Panc1 (cell line): ENCODE measurements around the gene PPP4R1. TPM values are rescaled to one million over a fixed set of nuclear protein-coding genes. Genes with fewer than 3 reads are reported as not detected.

Experiments
- ATAC-seq: fragments of 200-7000 bp; cut with Tn5 transposase; 2 replicates; pipeline ENCODE4 v1.9.1; 2020; ENCODE audit warnings: mild to moderate bottlenecking, moderate library complexity
- BruUV-seq: library from RNA; stranded (reverse); fragments of 400-500 nt; replicated peaks from 2 replicates; lab custom pipeline; 2021; lab: Mats Ljungman, UMichigan
- CTCF ChIA-PET: fragments of 300-600 bp; sonication (Branson Sonifier 250); formaldehyde crosslinking; loops from one replicate; lab custom pipeline; 2022; ENCODE audit warnings: antibody characterized with exemption; lab: Charles Lee
- POLR2A ChIA-PET: fragments of 300-600 bp; sonication (Branson Sonifier 250); formaldehyde crosslinking; loops from one replicate; lab custom pipeline; 2022; ENCODE audit warnings: antibody characterized with exemption; lab: Charles Lee
- DNase-seq: peaks from one replicate; pipeline ENCODE4 v3.0.0-alpha.2; 2010; ENCODE audit warnings: low read depth, low spot score
- H3K27ac ChIP-seq: 2 replicates; pipeline ENCODE4 v1.5.1; 2011; ENCODE audit warnings: mild to moderate bottlenecking, low read length, inconsistent platforms
- H3K27me3 ChIP-seq: fragments of 200-500 bp; sonication (Bioruptor generic); 2 replicates; pipeline ENCODE4 v1.6.0; 2014; ENCODE audit warnings: low read length, inconsistent platforms; ENCODE audit not compliant: control insufficient read depth, insufficient read depth
- H3K36me3 ChIP-seq: fragments of 200-500 bp; sonication (Bioruptor generic); 2 replicates; pipeline ENCODE4 v1.5.1; 2014; ENCODE audit warnings: inconsistent platforms, mild to moderate bottlenecking, low read length, moderate library complexity; ENCODE audit not compliant: control insufficient read depth, insufficient read depth
- H3K4me1 ChIP-seq: 2 replicates; pipeline ENCODE4 v1.5.1; 2011; ENCODE audit warnings: inconsistent platforms, mild to moderate bottlenecking, low read length, moderate library complexity; ENCODE audit not compliant: control insufficient read depth, insufficient read depth
- H3K4me3 ChIP-seq, 2 experiments: 2 replicates each; pipeline ENCODE4 v1.5.1; 2011 to 2012; ENCODE audit warnings: low read depth in 2 of 2, low read length in 2 of 2, mild to moderate bottlenecking in 2 of 2, inconsistent platforms in 1 of 2, moderate library complexity in 1 of 2
- H3K9me3 ChIP-seq: fragments of 200-500 bp; sonication (Bioruptor generic); 2 replicates; pipeline ENCODE4 v1.5.1; 2014; ENCODE audit warnings: low read depth, mild to moderate bottlenecking, inconsistent platforms, low read length, moderate library complexity; ENCODE audit not compliant: control insufficient read depth, insufficient read depth
- POLR2AphosphoS5 ChIP-seq: IDR thresholded peaks from 2 replicates; pipeline ENCODE4 v1.6.1; 2012; ENCODE audit warnings: mild to moderate bottlenecking, low read depth, low read length, moderate library complexity
- SIN3A ChIP-seq: IDR thresholded peaks from 2 replicates; pipeline ENCODE4 v1.6.1; 2012; ENCODE audit warnings: low read depth, mild to moderate bottlenecking, low read length, moderate library complexity, borderline replicate concordance; ENCODE audit not compliant: insufficient read depth
- TCF7L2 ChIP-seq: IDR thresholded peaks from 2 replicates; pipeline ENCODE4 v1.6.1; 2011; ENCODE audit warnings: mild to moderate bottlenecking, low read depth, low read length, inconsistent platforms
- in situ Hi-C: cut with HindIII; loops from 2 replicates; pipeline ENCODE4 v1.10.0; 2016; ENCODE audit warnings: low sequenced_read_pairs, low pct_unique_long_range_greater_than_20kb
- intact Hi-C: fragments of 100-400 bp; cut with micrococcal nuclease; formaldehyde crosslinking; loops from one replicate; pipeline ENCODE4 v1.10.0; 2022; ENCODE audit not compliant: unreplicated experiment
- total RNA-seq: library from RNA; stranded (reverse); gene quantifications from one replicate; pipeline ENCODE4 v1.2.1, GENCODE V29; 2021; ENCODE audit not compliant: unreplicated experiment
- TF ChIP-seq, protein P1 (sequence below): fragments of 450-650 bp; IDR thresholded peaks from 2 replicates; pipeline ENCODE4 v1.5.1; 2017; ENCODE audit warnings: mild to moderate bottlenecking
- TF ChIP-seq, protein P2 (sequence below), 2 experiments: IDR thresholded peaks; 2 replicates each; pipeline ENCODE4 v1.6.1; 2011 to 2012; ENCODE audit warnings: low read depth in 2 of 2, control low read depth in 1 of 2, low read length in 1 of 2, mild to moderate bottlenecking in 1 of 2, moderate library complexity in 1 of 2; ENCODE audit not compliant: insufficient read depth in 1 of 2

PPP4R1 gene
- total RNA-seq, 1 experiment from 2014 or later, result 80.6 TPM

DNA sequence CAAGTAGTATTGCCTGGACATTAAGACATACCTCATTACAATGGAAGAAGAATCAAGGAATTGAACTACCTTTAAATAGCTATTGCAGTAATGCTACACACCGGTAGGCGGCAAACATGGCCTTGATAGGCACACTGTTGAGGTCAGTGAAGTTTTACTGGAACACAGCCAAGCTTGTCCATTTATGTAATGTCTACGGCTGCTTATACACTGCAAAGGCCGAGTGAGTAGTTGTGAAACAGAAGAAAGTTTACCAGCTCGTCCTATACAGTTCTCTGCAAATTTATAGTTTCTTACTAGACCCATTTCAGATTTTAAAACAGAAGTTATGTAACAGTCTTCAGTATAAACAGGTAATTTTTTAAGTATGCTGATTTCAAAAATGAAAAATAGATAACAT is 38.8 kb downstream of the PPP4R1 start:
- Histone ChIP-seq H3K36me3 (peaks cover 14% of the 10 kb centered on the region), H3K4me3 (no peak overlapping the region), H3K27ac (peak overlapping the region; percentile 25; the same call in 1 of the 2 replicates), H3K9me3 (no peaks in the 10 kb centered on the region), H3K4me1 (peaks cover 5% of the 10 kb centered on the region; the same call in 1 of the 2 replicates), H3K27me3 (no peaks in the 10 kb centered on the region)
- POLR2A ChIA-PET, result interaction anchor here (0.9 kb wide), 1 partner anchor 40 kb away, joined by 3 read pairs; no protein-coding TSS in a partner anchor
- no TSS peak for BruUV-seq
- CTCF ChIA-PET, result interaction anchor here (0.6 to 1.2 kb wide), 7 partner anchors 33 to 331 kb away, joined by 3 to 5 read pairs (median 4); no protein-coding TSS in a partner anchor
- ATAC-seq, result peak; percentile 99
- TF ChIP-seq TCF7L2 (no peak), SIN3A (no peak), POLR2AphosphoS5 (peak; percentile 28; the same call in 1 of the 2 replicates)
- TF ChIP-seq, protein P1, sequence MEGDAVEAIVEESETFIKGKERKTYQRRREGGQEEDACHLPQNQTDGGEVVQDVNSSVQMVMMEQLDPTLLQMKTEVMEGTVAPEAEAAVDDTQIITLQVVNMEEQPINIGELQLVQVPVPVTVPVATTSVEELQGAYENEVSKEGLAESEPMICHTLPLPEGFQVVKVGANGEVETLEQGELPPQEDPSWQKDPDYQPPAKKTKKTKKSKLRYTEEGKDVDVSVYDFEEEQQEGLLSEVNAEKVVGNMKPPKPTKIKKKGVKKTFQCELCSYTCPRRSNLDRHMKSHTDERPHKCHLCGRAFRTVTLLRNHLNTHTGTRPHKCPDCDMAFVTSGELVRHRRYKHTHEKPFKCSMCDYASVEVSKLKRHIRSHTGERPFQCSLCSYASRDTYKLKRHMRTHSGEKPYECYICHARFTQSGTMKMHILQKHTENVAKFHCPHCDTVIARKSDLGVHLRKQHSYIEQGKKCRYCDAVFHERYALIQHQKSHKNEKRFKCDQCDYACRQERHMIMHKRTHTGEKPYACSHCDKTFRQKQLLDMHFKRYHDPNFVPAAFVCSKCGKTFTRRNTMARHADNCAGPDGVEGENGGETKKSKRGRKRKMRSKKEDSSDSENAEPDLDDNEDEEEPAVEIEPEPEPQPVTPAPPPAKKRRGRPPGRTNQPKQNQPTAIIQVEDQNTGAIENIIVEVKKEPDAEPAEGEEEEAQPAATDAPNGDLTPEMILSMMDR, result peak; percentile 87
- TF ChIP-seq, protein P2, sequence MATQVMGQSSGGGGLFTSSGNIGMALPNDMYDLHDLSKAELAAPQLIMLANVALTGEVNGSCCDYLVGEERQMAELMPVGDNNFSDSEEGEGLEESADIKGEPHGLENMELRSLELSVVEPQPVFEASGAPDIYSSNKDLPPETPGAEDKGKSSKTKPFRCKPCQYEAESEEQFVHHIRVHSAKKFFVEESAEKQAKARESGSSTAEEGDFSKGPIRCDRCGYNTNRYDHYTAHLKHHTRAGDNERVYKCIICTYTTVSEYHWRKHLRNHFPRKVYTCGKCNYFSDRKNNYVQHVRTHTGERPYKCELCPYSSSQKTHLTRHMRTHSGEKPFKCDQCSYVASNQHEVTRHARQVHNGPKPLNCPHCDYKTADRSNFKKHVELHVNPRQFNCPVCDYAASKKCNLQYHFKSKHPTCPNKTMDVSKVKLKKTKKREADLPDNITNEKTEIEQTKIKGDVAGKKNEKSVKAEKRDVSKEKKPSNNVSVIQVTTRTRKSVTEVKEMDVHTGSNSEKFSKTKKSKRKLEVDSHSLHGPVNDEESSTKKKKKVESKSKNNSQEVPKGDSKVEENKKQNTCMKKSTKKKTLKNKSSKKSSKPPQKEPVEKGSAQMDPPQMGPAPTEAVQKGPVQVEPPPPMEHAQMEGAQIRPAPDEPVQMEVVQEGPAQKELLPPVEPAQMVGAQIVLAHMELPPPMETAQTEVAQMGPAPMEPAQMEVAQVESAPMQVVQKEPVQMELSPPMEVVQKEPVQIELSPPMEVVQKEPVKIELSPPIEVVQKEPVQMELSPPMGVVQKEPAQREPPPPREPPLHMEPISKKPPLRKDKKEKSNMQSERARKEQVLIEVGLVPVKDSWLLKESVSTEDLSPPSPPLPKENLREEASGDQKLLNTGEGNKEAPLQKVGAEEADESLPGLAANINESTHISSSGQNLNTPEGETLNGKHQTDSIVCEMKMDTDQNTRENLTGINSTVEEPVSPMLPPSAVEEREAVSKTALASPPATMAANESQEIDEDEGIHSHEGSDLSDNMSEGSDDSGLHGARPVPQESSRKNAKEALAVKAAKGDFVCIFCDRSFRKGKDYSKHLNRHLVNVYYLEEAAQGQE (IDR thresholded peaks at IDR 0.05; ENCODE audit: insufficient read depth in 1 of 2, low read depth in 2 of 2, low read length in 1 of 2), result no peak
- DNase-seq, result peak; percentile 54
- intact Hi-C loops (loop anchor here (5.0 kb wide), 1 partner anchor 107 kb away; no protein-coding TSS in a partner anchor), in situ Hi-C loops (no loop called here)

DNA sequence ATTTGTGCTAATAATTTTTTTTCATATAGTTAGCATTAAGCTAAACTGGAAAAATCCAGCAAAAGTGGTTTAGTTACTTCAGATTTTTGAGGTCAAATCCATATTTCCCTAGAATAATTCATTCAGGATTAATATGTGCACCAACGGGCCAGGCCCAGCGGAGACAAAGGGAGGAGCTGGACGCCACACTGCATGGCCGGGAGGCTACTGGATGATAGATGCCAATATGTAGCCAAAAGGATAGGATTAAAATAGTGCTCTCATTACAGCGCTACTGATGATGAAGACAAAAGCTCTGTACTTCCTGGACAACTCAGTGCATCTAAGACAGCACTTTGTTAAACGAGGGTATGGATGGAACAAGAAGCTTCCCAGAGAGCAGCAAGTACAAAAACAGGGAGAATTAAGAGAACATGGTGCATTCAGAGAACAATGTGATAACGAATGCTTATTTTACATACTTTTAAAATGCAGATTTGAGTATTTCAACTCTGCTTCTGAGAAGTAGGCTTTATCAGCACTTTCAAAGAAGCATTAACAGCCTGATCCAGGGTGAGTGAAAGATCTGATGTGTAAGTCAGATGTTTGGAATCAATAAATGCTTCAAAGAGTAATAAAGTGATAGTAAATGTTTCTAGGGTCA is 39.8 kb downstream of the PPP4R1 start:
- DNase-seq, result no peak
- Histone ChIP-seq H3K36me3 (peaks cover 17% of the 10 kb centered on the region), H3K9me3 (no peaks in the 10 kb centered on the region), H3K27ac (no peak overlapping the region), H3K4me3 (no peak overlapping the region), H3K4me1 (peaks cover 5% of the 10 kb centered on the region; the same call in 1 of the 2 replicates), H3K27me3 (no peaks in the 10 kb centered on the region)
- POLR2A ChIA-PET, result no interaction called here
- in situ Hi-C loops (no loop called here), intact Hi-C loops (loop anchor here (5.0 kb wide), 1 partner anchor 108 kb away; no protein-coding TSS in a partner anchor)
- BruUV-seq, result no TSS peak
- CTCF ChIA-PET, result interaction anchor here (0.8 to 1.2 kb wide), 3 partner anchors 98 to 129 kb away, joined by 3 to 5 read pairs (median 4); no protein-coding TSS in a partner anchor
- TF ChIP-seq TCF7L2 (no peak), SIN3A (no peak), POLR2AphosphoS5 (no peak)
- TF ChIP-seq, protein P2 (IDR thresholded peaks at IDR 0.05; ENCODE audit: insufficient read depth in 1 of 2, low read depth in 2 of 2, low read length in 1 of 2), result no peak
- TF ChIP-seq, protein P1, result no peak
- no peak for ATAC-seq
